T-helper 22 cell (primary cell): ENCODE measurements around the gene ZNF385C.
"Not testable (repeated sequence)": the region's sequence is repeated elsewhere in the genome, so short reads cannot be mapped to it uniquely, and the experiment has no call there.

Experiments
- DNase-seq: peaks from one replicate; pipeline ENCODE4 v3.0.0-alpha.2; 2020; ENCODE audit warnings: low read depth

ZNF385C gene

DNA sequence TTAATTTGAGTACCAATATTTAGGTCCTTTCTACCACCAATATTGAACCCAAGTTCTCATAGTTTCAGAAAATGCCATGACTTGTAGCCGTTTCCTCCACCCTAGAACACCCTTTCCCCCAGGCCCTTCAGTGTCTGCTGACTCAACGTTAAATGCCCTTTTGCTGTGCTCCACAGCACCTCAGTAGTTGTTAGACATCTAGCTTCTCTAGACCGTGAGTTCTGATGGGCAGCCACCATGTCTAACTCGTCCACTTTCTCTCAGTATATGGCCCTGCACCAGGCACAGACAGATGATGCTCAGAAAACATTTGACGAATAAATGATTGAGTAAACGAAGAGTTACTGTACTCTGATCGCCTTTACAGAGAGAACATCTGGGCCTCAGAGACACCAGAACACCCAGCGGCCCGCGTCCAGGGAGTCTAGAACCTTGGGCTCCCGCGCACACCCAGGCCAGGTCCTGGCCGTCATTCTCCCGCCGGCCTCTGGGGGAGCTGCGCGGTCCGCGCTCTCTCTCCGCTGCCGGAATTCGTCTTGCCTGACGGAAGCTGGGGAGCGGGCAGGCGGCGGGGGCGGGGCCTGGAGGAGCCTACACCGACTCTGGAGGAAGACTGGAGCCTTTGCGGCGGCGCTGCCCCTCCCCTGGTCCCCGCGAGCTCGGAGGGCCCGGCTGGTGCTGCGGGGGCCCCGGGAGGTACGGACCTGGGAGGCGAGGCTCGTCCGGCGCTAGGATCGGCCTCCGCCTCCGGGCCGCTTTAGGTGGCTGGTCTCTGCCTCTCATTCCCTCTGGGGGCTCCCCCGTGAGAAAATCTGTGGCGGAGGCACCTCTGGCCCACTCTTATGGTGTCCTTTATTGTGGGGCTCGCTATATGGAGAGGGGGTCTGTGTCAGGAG is 78.5 kb downstream of the ZNF385C start, which contains the start of gene NKIRAS2:
NKIRAS2 (plus strand) TSS at position 582 of the 896 bp plus-strand sequence. CDS start 1,488 bp downstream, outside the sequence.
- DNase-seq = peak; percentile 92

DNA sequence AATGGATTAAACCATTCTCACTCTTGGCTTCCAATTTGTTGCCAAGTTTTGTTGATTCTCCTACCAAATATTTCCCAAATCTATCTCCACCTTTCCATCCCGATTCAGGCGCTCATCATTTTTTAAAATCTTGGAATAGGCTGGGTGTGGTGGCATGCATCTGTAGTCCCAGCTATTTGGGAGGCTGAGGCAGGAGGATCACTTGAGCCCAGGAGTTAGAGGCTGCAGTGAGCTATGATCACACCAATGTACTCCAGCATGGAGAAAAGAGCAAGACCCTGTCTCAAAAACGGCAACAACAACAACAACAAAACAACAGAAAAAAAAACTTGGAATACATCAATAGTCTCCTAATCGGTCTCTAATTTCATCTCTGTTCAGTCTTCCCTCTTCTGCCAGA is 79.3 kb downstream of the ZNF385C start:
- DNase-seq = no peak

DNA sequence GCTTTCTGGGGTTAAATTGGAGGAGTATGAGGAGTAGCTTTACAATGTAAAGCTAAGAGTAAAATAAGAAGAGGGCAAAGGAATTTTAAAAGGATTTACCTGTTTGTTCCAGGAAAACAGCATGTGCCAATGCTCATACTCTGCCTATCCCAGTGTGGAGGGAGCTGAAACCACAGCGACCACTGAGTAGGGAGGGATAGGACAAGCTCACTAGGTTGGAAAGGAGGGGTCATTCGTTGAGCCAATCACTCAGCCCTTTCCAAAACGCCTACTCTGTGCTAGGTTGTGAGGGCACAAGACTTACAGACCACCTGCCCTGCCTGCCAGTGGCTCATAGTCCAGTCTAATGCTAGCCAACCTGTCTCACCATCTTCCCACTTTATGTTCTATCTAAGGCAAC is 79.9 kb downstream of the ZNF385C start:
- no peak for DNase-seq

DNA sequence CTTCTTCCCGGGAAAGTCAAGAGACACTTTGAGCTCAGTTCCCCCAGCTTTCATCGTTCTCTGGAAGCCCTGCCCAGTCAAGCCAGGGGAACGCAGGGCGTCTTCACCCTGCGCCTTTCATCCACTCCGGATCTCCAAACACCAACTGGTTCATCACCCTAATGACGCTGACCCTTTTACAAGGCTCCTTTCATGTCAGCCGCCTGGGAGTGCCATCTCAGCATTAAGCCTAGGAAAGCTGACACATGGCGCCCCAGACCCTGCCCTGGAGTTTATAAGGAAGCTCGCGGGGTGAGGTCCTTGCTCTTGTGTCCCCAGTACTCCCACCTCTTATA is 80.4 kb downstream of the ZNF385C start:
- DNase-seq = no peak

DNA sequence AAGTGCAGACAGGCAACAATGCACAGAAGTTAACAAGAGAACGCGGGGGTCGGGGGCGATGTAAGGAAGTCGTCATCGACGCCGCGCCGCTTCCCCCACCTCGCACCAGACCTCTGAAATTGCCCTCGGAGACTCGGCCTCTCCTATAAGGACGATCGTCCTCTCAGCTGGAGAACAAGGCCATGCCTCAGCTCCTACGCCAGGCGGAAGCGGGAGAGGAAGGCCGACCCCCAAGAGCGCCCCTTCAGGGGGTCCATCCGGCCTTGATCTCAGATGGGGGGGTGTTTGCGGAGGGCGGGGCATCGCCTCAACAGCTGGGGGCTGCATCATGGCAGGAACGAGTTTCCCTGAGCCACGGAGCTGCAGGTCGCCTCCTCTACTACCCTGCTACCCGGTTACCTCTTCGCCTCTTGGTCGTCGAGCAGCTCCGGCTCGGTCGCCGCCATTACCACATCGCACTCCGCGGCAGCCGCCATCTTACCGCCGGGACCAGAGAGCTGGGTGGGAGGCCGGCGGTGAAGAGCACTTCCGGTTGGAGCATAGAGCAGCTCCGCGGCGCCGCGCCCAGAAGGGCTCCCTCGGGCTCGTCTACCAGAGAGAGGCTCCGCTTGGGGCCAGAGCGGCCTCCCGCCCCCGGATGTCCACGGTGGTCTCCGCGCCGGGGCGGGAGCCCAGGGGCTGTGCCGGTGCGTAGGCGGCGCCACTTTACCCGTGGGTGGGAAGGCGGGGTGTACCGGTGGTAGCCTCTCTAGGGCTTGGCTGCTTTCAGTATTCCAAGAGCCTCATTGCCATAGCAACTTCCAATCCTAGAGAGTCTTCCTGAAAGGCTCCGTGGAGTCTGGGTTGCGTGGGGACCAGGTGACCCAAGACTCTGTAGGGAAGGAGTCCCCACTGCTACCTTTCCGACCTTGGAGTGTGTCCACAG is 81.1 kb downstream of the ZNF385C start, which contains the start of gene DNAJC7:
DNAJC7 (minus strand) TSS at position 499 of the 925 bp plus-strand sequence; CDS start at position 476, 23 bp downstream.
- DNase-seq = peak; percentile 81

DNA sequence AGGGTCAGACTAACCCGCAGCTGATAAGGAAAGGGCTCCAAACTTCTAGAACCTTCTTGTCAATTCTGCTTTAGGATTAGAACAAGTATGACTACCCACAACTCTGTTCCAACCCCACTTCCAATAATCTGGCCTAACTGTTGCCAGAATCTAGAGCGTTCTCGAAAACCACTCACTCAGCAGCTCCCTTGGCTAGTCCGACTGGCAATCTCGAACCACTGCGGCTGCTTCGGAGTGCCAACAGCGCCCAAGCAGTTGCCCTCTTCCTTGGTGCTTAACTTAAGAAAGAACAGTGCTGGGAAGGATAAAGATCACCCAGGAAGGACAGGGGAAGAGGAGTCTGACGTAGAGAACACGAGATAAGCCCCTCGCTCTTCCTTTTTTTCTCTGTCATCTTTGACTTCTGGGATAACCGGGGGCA is 81.9 kb downstream of the ZNF385C start:
- DNase-seq = no peak

DNA sequence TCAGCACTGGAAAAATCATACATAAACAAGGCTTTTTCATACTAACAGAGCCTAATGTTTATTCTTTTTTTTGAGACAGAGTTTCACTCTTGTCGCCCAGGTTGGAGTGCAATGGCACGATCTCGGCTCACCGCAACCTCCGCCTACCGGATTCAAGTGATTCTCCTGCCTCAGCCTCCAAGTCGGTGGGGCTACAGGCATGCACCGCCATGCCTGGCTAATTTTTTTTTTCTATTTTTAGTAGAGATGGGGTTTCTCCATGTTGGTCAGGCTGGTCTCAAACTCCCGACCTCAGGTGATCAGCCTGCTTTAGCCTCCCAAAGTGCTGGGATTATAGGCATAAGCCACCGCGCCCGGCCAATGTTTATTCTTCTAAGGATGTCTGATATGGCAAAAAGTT is 84.5 kb downstream of the ZNF385C start:
- not testable (repeated sequence) for DNase-seq

DNA sequence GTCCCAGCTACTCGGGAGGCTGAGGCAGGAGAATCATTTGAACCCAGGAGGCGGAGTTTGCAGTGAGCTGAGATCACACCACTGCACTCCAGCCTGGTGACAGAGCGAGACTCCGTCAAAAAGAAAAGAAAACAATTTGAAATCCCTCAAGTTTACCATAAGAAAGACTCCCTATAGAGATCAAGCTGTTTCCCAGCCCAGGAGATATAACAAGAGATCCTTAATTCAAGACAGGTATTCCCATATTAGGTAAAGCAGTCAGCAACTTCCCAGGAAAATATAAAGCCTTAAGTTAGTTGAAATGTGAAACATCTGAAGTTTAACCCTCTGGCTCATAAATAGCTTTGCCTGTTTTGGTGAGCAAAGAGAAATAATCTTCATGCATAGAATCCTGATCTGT is 85.9 kb downstream of the ZNF385C start:
- DNase-seq = not testable (repeated sequence)

DNA sequence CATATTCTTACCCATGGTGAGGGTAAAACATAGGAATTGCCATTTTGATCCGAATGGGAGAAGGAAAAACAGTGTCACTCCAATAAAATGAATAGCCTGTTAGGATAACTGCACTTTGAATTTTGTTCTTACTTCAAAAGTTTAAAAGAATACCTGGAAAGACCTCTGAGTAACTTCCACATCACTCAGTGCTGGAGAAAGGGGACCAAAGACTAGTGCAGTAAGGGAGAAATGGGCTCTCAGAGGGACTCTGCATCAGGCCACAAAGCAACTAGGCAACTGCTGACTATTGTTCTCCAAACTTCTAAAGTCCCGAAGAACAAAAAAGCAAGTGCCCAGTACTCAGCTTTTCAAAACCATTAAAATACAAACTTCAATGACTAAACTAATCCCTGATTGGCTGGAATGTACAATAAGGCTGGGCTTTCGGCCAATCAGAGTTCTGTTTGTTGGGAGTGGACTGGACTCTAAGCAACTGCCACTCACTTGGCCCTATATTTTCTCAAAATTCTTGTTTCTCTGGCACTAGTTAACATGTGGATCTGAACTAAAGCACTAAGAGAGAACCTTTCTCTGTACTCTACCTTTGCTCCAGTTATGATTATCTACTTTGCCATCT is 87.3 kb downstream of the ZNF385C start:
- no peak for DNase-seq

DNA sequence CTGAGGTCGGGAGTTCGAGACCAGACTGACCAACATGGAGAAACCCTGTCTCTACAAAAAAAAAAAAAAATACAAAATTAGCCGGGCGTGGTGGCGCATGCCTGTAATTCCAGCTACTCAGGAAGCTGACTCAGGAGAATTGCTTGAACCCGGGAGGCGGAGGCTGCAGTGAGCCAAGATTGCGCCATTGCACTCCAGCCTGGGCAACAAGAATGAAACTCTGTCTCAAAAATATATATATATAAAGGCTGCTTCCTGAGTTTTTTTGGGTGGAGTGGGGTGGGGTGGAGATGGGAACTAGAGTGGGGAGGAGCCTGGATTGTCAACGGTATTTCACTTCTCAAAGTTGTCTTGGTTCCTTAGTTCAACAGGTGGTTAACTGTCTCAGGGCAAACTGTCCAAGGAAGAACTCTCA is 88.0 kb downstream of the ZNF385C start:
- not testable (repeated sequence) for DNase-seq

DNA sequence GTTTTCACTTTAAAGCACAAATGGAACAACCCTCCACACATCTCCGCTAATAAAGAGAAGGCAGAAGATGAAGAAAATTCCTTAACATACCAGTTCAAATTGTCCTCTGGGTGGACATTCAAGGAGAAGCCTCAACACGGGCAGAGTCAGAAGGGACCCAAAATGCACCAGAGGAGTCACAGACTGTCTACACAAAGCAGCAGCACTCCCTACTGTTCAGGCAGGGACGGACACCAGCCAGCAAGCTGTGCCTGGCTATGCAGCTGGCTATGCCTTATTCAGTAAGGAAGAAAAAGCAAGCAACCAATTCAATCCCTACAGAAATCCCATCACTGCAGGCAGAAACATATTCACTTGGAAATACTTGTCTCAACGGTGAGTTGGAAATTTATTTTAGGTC is 89.1 kb downstream of the ZNF385C start:
- no peak for DNase-seq

DNA sequence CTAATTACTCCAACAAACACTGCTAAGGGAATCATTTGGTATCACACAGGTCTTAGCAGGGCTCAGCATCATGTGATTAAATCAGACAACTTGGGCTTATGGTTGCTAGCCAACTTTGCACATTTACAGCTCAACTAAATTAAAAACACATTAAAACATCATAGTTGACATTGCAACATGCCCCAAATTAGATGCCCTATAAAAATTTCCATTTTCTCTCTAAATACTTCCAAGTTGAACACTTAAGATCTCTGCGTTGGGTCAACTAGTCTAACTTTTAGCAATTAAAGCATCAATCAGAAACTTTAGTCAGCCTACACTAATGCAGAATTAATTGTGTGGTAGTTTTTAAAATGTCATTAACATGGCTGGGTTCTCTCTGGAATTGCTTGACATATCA is 93.1 kb downstream of the ZNF385C start:
- no peak for DNase-seq

DNA sequence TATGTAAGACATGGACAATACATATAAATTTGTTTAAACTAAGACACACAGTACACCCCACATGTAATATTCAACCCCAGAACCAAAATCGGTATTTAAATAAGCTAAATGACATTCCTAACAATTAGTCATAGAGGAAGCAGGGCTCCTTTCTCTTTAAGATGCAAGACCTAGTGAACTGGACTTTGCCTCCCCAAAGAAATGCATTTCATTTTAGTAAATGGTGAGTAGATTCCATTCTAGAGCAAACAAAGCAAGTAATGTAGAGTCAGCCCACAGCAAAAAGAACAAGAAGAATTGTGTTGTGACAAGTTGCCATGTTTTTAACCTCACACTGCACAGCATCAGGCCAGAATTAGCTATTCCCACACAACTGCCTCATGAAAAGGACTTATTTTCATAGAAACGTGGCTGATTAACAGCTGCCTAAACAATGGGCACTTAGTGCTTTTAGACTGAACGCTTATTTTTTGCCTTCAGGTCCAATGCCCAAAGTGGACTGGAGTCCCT is 95.4 kb downstream of the ZNF385C start:
- DNase-seq = no peak

DNA sequence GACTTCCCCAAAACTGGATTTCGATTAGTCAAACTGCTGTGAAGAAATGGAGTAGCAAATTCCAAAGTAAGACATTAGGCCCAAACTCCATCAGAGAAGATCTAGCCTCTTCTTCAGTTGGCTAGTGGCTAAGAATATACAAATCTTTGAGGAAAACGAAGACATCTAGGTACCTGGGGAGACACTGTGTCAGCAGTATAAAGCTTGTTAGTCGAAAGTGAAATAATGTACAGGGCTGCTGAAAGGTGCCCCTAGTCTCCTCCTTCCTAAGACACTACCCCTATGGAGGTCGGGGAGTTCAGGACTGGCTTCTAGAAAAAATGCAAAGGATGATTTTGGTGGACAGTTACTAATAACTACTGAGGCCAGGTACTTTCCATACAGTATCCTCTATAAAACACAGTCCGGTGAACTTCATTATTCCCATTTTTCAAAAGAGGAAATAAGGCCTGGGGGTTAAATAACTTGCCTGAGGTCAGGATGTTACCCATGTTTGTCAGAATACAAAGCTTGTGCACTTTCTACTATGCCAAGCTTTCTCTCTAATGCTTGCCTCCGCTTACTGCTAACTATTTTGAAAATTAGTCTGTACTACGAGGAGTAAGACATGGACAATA is 96.0 kb downstream of the ZNF385C start:
- DNase-seq = no peak

DNA sequence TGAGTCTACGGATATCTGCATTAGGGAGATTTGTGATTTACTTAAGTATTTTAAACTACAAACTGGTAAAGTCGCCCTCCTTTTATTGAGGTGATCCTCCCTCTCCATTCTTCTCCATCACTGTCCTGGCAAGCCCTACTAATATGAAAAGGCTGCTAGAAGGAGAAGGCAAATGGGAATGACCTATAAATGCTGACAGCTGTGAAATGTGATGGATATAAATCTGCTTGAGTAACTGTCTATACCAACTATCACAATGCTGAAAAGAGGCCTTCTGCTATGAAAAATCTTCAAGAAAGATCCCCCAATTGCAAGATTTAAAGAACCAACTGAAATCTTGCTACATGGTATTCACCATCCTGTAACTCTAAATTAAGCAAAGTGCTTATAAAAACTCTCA is 96.5 kb downstream of the ZNF385C start:
- DNase-seq = no peak

DNA sequence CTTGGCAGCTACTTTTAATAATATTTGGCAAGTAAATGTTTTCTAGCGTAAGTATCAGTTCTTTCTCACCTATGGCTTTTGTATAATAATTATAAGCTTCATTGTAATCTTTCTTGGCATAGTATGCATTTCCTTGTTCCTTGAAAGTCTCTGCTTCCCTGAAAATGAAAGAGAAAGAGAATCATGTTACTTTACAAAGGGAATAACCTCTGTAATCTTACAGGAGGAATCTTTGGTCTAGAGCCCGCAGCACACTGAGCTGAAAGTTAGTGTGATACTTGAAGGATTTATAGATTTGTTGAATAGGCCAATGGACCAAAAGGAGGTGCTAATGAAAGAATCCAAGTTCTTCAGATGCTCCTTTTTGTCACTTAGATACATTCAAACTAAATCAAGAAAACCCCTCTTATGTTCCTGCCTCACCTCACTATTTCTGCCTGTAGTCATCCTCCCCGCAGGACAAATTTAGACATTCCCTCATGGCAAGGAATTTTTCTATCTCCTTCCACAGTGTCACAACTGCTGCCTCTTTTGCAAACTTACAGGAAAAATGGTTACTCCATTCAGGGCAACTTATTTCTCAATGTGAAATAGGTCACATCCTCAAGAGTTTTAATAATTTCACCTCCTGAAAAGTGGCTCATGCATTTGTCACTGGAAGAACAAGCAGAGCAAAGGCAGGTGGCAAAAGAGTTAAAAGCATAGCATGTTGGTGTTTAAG is 97.7 kb downstream of the ZNF385C start:
- DNase-seq = no peak

DNA sequence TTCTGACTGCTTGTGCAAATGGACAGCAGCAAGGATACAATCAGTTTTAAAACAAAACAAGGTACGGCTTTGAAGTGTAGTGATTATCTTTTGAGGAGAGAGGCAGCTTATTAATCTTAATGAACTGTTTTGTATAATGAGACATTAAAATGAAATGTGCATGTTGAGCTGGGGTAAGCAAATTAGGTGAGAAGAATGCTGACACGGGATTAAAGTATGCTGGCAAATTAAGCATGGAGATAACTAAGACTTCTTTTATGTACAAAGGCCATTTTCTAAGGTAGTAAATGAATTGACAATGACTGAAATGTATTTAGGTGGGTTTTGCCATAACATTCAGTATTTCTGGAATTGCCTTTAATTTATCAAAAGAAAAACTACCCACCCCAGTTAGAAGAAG is 99.8 kb downstream of the ZNF385C start:
- DNase-seq = no peak

DNA sequence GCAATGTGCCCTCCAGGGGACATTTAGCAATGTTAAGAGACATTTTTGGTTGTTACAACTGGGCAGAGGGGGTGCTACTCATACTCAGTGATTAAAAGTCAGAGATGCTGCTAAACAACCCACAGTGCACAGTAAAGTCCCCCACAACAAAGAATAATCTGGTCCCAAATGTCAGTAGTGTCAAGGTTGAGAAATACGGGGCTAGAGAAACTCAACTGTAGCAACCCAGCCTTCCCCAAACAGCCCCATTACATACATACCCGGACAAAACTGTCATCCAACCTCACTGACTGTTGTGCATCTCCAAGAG is 101.5 kb downstream of the ZNF385C start:
- DNase-seq = no peak

DNA sequence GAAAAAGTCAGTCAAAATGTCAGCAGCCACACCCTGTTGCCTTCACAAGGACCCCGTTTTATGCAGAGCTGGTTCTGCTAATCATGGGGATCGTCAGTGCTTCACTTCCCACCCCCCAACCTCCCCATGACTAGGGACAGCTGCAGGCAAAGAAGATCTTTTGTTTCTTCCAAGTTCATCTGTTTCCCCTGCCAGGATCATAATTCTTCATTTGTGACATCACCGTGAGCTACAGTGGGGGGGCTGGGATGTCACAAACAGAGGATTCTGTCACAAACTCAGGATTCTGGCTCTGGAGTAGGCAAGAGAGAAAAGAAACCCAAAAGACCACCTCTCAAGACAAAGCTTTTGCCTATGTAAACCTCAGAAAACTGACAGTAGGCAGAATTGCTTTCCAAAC is 105.7 kb downstream of the ZNF385C start:
- no peak for DNase-seq

DNA sequence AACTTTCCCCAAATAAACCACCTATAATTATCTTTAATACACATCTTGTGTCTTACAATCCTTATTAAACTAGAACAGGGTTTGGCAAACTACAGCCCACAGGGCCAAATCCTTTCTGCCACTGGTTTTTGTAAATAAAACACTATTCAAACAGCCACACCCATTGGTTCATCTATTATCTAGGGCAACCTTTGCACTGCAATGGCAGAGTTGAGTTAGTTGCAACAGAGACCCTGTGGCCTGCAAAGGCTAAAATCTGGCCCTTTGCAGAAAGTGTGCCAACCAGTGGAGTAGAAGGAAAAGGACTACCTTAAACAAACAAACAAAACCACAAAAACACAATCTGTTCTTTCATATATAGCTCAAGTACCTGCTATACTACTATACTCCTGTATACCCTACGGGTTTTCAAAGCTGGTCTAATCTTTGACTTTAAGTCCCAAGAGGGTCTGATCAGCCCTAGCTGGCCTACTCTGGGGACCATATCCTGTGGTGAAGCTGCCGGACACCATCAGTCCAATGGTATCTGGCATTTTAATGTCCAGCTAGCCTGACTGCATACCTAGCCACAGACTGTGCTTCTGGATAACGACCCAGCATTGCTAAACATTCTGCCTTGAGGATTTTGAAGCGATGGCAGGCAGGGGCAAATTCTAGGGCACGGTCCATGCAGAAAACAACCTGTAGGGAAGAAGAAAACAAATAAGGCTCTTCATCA is 108.4 kb downstream of the ZNF385C start:
- no peak for DNase-seq
